HG03558 (cell line): Measurements from ENCODE around the gene ZNF592.
"Not testable (repeated sequence)": the region's sequence is repeated elsewhere in the genome, so short reads cannot be mapped to it uniquely, and the experiment has no call there.

ENCODE experiments used
- ATAC-seq: cut with Tn5 transposase; IDR thresholded peaks from one replicate; pipeline ENCODE4 v1.9.1; 2021; ENCODE audit warnings: moderate number of reproducible peaks; ENCODE audit not compliant: unreplicated experiment; ENCODE audit errors: extremely low read depth

Gene ZNF592

GRCh38 chr15:84747416-84748273 lies 747 bp upstream of the ZNF592 start:
- peak; percentile 28 for ATAC-seq

- ATAC-seq = no peak
These were observed 959 bp downstream of the ZNF592 start for GRCh38 chr15:84749111-84749991.

DNA sequence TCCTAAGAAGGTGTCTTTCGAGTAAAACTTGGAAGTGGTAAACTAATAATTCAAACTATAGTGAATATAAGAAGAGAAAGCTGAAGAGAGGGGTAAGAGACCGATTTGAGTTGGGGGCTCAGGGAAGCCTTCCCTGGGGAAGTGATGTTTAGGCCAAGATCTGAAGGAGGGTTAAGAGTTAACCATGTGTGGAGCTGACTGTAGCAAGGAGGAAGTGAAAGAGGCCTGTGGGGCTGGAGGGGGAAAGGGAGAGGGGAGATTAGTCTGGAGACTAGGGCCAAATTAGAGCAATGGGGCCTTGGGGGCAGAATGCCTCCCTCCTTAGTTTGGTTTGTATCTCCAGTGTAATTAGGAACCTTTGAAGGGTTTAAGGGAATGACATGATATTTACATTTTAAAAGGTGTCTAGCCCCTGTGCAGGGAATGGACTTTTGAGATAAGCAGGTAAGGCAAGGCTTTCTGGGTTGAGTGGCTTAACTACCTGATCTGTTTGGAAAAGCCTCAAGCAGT lies 2.2 kb downstream of the ZNF592 start:
- no peak for ATAC-seq

GRCh38 chr15:84751721-84752120 lies 3.3 kb downstream of the ZNF592 start:
- ATAC-seq = not testable (repeated sequence)

DNA sequence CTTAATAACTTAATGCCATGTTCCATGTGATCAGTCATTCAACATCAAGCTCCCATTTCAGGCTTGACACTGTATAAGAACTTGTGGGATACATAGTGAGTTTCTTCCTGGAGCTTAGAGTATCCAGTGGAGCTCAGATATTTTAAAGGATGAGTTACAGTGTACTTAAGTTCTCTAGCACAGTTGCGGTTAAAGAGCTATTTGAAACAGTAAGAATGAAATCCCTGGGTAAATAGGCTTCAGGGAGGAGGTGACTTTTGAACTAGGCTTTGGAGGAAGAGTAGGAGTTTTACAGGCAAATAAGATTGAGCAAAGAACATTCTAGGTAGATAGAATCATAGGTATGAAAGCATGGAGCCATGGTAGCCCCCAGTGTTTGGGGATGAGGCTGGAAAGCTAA lies 3.8 kb downstream of the ZNF592 start:
- no peak for ATAC-seq

DNA sequence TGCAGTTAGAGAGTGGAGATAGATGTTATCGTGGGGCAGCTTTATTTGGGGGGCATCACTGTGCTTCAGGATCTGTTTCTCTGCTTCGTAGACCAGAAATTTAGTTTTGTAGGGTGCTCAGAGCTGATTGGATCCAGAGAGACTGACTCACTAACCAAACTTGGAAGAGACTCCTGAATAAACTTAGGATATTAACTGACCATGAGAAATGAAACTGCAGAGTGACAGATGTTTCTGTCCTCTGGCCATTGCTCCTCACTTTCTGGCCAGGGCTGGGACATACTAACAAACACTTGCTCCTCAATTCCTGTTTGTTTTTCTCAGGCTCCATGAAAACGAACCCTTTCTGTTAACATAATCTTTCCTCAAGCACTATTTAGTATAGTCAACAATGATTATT lies 4.3 kb downstream of the ZNF592 start:
- ATAC-seq = no peak

- not testable (repeated sequence) for ATAC-seq
These were observed 6.5 kb downstream of the ZNF592 start for GRCh38 chr15:84754889-84755288.

DNA sequence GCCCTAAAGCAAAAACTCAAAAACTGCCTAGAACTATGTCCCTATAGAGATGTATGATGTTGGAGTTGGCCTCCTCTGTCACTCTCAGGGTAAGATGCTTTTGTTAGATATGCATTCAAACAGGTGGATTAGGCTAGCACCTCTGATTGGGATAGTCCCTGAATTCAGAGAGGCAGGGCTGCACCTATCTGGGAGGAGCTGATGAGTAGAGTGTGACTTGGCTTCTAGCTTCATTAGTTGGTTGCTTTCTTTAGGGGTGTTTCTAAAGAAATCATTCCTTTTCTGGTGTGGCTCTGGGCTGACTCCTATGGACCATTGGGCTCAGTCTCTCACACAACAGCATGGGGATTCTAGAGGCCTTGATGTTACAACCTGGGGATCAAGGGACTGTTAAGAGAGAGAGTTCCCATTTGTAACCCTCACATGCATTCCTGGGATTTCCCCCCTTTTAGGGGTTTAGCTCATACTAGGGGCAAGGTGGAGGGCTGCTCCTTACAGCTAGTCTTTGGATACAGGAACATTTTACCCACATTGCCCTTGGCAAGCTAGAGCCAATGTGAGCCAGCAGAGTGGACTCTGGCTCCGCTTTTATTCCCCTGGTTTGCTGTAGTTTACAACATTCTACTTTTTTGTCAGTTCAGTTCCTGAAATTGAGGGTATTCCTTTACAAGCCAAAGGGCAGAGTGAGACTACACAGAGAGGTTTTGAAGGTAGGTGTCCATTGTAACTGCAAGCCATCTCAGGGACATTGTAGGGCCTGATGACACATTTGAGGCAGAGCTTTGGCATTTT lies 7.5 kb downstream of the ZNF592 start:
- no peak for ATAC-seq

- ATAC-seq = no peak
These were observed 10.6 kb downstream of the ZNF592 start for GRCh38 chr15:84759018-84759417.

- ATAC-seq = no peak
These were observed 11.8 kb downstream of the ZNF592 start for GRCh38 chr15:84760219-84760618.

GRCh38 chr15:84761607-84762131 lies 13.3 kb downstream of the ZNF592 start:
- no peak for ATAC-seq

DNA sequence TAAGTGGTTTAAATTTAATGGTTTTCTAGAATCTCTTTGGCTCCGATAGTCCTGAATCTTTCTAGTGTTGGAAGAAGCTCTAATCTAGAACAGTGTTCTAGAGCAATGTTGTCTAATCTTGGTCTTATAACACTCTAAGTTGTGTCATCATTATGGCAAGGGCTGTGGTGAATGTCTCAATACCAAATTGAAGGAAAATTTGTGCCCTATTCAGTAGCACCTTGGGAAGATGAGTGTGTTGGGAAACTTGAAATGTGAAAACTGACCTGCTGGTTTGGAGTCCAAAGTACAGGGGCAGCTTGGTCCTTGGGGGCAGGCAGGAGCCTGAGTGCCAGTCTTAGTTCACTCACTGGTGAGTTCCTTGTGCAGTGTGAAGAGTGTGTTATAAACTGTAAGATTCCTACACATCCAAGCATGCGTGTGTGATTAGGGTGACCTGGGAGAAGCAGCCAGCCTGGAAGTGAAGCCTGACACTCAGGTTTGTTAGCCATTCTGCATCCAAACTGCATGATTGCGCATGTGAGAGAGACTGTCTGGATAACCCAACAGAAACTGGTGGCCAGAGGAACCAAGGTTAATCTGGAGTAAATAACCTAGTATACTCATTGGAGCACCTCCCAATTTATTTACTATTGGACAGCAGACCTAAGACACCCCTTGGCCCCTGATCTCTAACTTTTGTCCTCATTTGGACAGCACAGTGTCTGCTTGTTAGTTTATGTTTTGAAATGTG lies 14.6 kb downstream of the ZNF592 start:
- ATAC-seq = no peak

DNA sequence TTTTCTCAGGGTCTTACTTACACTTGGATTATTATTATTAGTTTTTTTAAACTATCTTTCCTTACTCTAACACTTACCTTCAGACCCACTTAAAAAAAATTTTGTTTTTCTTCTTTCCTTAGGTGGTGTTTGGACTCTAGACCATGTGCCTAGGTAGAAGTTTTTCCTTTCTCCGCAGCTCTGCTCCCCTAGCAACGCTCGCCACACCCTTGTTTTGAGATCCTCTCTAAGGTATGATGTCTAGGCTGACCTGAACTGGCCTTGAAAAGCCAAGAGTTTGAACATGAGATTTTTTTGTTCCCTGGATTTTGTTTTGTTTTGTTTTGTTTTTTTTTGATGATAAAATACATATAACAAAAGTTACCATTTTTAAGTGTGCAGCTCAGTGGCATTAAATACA lies 16.2 kb downstream of the ZNF592 start:
- no peak for ATAC-seq

GRCh38 chr15:84764989-84765388 lies 16.6 kb downstream of the ZNF592 start:
- no peak for ATAC-seq

DNA sequence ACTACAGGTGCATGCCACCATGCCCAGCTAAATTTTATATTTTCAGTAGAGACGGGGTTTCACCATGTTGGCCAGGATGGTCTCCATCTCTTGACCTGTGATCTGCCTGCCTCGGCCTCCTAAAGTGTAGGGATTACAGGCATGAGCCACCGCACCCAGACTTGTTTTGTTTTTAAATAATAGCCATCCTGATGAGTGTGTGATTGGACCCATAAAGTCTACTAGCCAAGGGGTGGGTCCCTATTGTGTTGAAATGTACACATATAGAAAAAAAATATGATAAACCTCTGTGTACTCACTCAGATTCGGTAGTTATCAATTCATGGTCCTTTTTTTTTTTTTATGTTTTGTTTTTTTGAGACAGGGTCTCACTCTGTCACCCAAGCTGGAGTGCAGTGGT lies 17.3 kb downstream of the ZNF592 start:
- ATAC-seq = no peak

GRCh38 chr15:84766461-84767035 lies 18.2 kb downstream of the ZNF592 start:
- no peak for ATAC-seq

DNA sequence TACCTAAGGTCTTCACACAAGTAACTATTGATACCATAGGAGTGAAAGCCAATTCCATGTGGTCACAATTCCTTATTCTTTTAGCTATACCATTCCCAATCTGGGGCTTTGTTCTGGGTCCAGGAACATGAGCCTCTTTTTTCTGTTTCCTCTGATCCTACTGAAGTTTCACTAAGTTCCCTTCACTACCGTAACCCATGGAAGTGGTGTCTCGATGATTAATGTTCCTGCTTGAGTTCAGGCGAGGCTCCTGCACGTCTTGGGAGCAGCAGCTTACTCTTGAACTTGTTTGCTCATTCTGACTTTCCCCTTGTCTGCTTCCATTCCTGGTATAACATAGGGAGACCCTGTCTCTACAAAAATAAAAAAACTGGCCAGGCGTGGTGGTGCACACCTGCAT lies 23.6 kb downstream of the ZNF592 start:
- ATAC-seq = no peak

- ATAC-seq = no peak
These were observed 24.1 kb downstream of the ZNF592 start for GRCh38 chr15:84772467-84772866.

- ATAC-seq = no peak
These were observed 25.3 kb downstream of the ZNF592 start for GRCh38 chr15:84773716-84774115.
